Stimulated activated CD4-positive, alpha-beta T cell treated with anti-CD3 and anti-CD28 coated beads, TNF-alpha, amount 100 ng/mL, for 48 hours (primary cell): ENCODE data around the gene KCNN1.
"Not testable (repeated sequence)": the region's sequence is repeated elsewhere in the genome, so short reads cannot be mapped to it uniquely, and the experiment has no call there.

Experiments used
- DNase-seq, 3 donors: peaks; one replicate each; pipeline ENCODE4 v3.0.0-alpha.2; 2020; ENCODE audit warnings: low read depth in 3 of 3

Gene KCNN1

DNA sequence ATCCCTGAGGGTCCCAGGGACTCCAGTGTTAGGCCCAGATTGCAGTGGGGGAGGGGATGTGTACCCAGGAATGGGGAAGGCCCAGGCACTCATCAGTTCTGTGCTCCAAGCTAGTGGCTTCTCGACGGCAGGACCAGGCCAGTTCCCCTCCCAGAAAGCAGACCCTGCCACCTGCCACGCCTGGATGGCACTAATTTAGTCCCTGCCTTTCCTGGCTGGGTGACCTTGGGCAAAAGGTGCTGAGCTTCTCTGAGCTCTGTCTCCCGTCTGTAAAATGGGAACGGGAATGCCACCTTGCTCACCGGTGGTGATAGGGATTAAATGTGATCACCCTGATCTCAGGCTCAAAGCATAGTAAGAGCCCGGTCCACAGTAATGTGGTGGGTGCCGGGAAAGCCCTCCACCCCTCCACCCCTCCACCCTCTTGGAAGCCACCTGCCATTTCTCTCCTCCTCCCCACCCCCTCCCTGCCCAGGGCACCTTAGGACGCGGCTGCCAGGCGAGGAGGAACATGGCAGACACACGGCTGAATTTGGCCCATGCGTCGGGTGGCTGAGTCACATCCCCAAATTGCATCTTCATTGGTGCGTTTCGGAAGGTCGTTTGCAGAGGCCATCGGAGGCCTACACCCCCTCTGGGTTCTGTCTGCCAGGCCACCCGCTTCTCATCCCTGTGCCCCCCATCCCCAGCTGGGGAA is 2.3 kb downstream of the KCNN1 start:
- DNase-seq, result no peak

- no peak for DNase-seq
Measured at GRCh38 chr19:17972230-17972629, 5.3 kb downstream of the KCNN1 start.

DNA sequence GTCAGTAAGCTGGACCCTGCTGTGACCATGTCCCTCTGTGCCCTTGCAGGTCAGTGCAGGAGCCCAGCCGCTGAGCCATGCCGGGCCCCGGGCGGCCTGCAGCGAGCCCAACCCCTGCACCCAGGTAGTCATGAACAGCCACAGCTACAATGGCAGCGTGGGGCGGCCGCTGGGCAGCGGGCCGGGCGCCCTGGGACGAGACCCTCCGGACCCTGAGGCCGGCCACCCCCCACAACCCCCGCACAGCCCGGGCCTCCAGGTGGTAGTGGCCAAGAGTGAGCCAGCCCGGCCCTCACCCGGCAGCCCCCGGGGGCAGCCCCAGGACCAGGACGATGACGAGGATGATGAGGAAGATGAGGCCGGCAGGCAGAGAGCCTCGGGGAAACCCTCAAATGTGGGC is 6.9 kb downstream of the KCNN1 start:
- DNase-seq, result no peak

GRCh38 chr19:17974551-17974950 is 7.6 kb downstream of the KCNN1 start:
- no peak for DNase-seq

DNA sequence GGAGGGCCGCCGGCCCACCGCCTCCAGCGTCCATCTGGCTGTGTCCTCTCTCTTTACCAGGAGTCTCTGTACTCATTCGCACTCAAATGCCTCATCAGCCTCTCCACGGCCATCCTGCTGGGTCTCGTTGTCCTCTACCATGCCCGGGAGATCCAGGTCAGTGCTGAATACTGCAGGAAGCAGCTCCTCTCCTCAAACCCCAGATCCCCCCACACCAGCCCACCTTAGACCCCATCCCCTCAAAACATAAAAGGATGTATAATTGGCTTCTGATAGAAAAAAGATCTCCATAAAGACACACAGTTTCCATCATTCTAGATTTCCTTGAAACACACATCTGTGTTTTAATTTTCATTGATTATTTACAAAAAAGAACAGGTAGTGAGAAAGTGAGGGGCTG is 8.1 kb downstream of the KCNN1 start:
- DNase-seq, result no peak

DNA sequence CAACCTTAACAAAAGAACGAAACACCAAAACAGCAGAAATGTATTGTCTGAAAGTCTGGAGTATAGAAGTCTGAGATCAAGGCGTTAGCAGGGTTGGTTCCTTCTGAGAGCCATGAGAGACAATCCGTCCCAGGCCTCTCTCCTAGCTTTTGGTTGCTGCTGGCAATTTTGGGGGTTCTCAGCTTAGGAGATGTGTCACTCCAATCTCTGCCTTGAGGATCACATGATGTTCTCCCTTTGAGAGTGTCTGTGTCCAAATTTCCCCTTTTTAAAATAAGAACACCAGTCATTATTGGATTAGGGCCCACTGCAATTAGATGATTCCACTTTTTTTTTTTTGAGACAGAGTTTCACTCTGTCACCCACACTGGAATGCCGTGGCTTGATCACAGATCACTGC is 10.1 kb downstream of the KCNN1 start:
- DNase-seq, result no peak

GRCh38 chr19:17977488-17977887 is 10.6 kb downstream of the KCNN1 start:
- DNase-seq, result no peak

- DNase-seq, result no peak
Measured at GRCh38 chr19:17981611-17982010, 14.7 kb downstream of the KCNN1 start.

- no peak for DNase-seq
Measured at GRCh38 chr19:17982430-17982829, 15.5 kb downstream of the KCNN1 start.

DNA sequence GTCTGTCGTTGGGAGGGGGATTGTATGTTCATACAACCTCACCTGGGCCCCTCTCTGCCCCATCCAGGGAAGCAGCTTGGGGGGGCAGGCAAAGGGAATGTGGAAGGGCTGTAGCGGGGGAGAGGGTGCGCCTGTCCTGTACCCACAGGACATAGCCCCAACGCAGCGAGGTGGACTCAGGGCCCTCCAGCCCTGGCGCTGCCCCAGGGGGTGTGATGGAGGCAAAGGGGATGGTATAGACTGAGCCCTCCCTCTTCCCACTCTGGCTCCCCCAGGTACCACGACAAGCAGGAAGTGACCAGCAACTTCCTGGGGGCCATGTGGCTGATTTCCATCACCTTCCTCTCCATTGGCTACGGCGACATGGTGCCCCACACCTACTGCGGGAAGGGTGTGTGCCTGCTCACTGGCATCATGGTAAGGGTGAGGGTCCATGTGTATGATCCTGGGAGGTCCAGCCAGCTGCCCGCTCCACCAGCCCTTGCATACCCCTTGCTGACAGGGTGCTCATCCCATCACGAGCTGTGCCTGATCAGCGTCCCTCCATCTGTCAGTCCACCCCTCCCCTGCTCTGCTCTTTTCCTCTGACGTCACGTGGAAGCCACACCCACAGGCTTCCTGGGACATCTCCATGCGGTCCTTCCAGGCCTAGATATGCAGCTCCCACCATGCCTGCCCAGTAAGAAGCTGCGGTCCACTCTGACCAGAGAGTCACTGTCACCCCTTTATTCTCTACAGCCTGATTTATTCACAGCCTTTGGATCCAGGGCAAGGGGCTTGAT is 18.3 kb downstream of the KCNN1 start:
- DNase-seq, result no peak

GRCh38 chr19:17986569-17986968 is 19.7 kb downstream of the KCNN1 start:
- DNase-seq, result not testable (repeated sequence)

- DNase-seq, result no peak
Measured at GRCh38 chr19:17988161-17988560, 21.3 kb downstream of the KCNN1 start.

DNA sequence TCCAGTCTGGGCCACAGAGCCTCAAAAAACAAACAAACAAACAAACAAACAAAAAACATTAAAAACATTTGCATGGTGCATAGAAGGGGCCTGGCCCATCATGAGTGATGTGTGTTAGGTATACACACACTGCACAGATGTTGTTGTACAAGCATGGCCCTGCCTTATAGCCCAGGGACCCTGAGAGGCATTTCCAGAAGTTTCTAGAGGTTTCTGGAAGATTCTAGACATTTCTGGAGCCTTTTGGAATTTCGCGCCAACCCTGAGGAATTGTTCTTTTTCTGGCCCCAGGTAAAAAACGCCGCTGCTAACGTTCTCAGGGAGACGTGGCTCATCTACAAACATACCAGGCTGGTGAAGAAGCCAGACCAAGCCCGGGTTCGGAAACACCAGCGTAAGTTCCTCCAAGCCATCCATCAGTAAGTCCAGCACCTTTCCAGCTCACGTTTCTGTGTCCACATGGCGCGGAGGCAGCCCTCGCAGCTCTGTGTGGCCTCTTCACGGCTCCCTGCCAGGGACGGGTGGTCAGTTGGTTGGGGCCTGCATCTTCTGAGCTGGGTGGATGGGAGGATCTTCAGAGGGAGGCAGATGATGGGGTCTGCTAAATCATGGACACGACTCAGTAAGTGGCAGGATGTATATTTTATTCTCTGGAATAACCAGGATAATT is 22.7 kb downstream of the KCNN1 start:
- no peak for DNase-seq

DNA sequence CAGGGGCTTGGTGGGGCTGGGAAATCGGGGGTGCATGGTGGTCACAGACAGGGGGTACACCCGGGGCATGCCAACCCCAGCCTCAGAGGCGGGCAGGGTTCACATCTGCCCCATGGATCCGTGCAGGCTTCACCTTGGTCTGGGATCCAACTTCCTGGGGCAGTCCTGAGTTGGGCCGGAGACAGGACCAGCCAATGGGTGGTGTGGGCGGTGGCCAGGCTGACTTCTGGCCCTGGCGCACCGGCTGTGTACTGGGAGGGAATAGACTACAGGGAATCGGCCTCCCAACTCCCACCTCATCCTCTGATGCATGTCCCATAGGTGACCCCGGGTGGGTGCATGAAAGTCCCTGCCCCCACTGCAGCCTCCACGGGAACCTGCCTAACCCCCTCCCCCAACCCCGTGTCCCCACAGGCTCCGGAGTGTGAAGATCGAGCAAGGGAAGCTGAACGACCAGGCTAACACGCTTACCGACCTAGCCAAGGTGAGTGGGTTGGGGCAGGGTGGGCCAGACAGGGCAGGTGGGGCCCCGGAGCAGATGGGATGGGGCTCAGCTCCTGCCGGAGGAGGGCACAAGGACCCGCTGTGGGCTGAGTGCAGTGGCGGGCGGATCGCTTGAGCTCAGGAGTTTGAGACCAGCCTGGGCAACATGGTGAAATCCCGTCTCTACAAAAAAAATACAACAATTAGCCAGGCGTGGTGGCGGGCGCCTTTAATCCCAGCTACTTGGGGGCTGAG is 26.3 kb downstream of the KCNN1 start:
- DNase-seq, result no peak

GRCh38 chr19:17996826-17997316 is 30.0 kb downstream of the KCNN1 start:
- DNase-seq, result peak; percentile 77 to 82 (median 81)

GRCh38 chr19:17997969-17998826 is 31.3 kb downstream of the KCNN1 start:
- DNase-seq, result no peak

- no peak for DNase-seq
Measured at GRCh38 chr19:17998827-17999150, 31.9 kb downstream of the KCNN1 start.

- DNase-seq, result no peak
Measured at GRCh38 chr19:17999684-18000479, 33.0 kb downstream of the KCNN1 start.

- no peak for DNase-seq
Measured at GRCh38 chr19:18000480-18000914, 33.6 kb downstream of the KCNN1 start.
